Type B pancreatic cell (in vitro differentiated cells): ENCODE data around the gene MIP. TPM values are rescaled to one million over a fixed set of nuclear protein-coding genes. Genes with fewer than 3 reads are reported as not detected.

Experiments used
- DNase-seq: peaks from one replicate; pipeline ENCODE4 v3.0.0; 2021; ENCODE audit warnings: mixed read lengths; ENCODE audit not compliant: unreplicated experiment; ENCODE audit errors: extremely low spot score
- H3K27ac Mint-ChIP-seq: 2 replicates; pipeline ENCODE4 v1.8.0; 2021; ENCODE audit warnings: mild to moderate bottlenecking, mixed read lengths
- H3K27me3 Mint-ChIP-seq: 2 replicates; pipeline ENCODE4 v1.8.0; 2021; ENCODE audit warnings: mixed read lengths
- H3K36me3 Mint-ChIP-seq: 2 replicates; pipeline ENCODE4 v1.8.0; 2021; ENCODE audit warnings: mixed read lengths
- H3K4me1 Mint-ChIP-seq: one replicate; pipeline ENCODE4 v1.8.0; 2021; ENCODE audit warnings: mixed read lengths; ENCODE audit not compliant: unreplicated experiment
- H3K4me3 Mint-ChIP-seq: 2 replicates; pipeline ENCODE4 v1.8.0; 2021; ENCODE audit warnings: mild to moderate bottlenecking, mixed read lengths
- H3K9me3 Mint-ChIP-seq: 2 replicates; pipeline ENCODE4 v1.8.0; 2021; ENCODE audit warnings: mixed read lengths
- CTCF ChIP-seq: fragments of 200-600 bp; sonication (generic); conservative IDR thresholded peaks from 2 replicates; pipeline ENCODE4 v1.5.0; 2021; ENCODE audit warnings: antibody characterized with exemption, mild to moderate bottlenecking
- total RNA-seq: library from RNA; stranded (reverse); gene quantifications from 2 replicates; pipeline ENCODE4 v1.2.1, GENCODE V29; 2021; ENCODE audit warnings: low replicate concordance

Gene MIP
- total RNA-seq, 1 donor from 2014 or later, result not detected

DNA sequence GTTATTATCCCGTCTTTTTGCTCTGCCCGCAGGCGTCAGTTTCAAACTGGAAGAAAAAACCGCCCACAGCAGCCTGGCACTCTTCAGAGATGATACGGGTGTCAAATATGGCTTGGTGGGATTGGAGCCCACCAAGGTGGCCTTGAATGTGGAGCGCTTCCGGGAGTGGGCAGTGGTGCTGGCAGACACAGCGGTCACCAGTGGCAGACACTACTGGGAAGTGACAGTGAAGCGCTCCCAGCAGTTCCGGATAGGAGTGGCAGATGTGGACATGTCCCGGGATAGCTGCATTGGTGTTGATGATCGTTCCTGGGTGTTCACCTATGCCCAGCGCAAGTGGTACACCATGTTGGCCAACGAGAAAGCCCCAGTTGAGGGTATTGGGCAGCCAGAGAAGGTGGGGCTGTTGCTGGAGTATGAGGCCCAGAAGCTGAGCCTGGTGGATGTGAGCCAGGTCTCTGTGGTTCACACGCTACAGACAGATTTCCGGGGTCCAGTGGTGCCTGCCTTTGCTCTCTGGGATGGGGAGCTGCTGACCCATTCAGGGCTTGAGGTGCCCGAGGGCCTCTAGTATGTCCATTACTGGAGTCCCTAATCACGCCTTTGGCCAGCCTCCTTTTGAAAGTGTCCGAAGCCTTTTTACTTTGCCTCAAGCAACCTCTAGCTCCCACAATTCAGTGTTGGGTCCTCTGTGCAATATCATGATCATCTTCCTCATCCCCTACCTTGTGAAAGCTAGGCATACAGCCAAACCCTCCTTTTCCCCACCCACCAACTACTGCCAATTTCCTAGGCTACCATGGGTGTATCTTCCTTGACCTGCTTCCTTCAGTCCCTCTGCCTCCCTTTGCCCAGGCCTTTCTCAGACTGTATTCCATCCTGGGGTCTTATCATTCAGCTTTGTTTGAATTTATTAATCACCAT, 14.8 kb upstream of the MIP start:
- no peak for DNase-seq
- Mint-ChIP-seq H3K27ac (peak overlapping the region; percentile 97), H3K4me3 (peak overlapping the region; percentile 97), H3K9me3 (no peaks in the 10 kb centered on the region), H3K36me3 (no peaks in the 10 kb centered on the region), H3K4me1 (peaks cover 19% of the 10 kb centered on the region), H3K27me3 (no peaks in the 10 kb centered on the region)
- no peak for TF ChIP-seq CTCF

GRCh38 chr12:56468216-56469006, 14.0 kb upstream of the MIP start, which contains the start of gene SPRYD4:
Gene SPRYD4, plus strand, starts transcription at chr12:56468578. Its CDS starts 14 bp downstream, at chr12:56468592.
- peaks cover 21% of the 10 kb centered on the region for H3K4me1 Mint-ChIP-seq
- H3K4me3 Mint-ChIP-seq, result peak within 1 kb of the TSS; percentile 97
- no peak for TF ChIP-seq CTCF
- H3K27me3 Mint-ChIP-seq, result no peaks in the 10 kb centered on the region
- peak within 1 kb of the TSS; percentile 97 for H3K27ac Mint-ChIP-seq
- no peaks in the 10 kb centered on the region for H3K9me3 Mint-ChIP-seq
- no peaks in the 10 kb centered on the region for H3K36me3 Mint-ChIP-seq
- DNase-seq, result peak; percentile 92

GRCh38 chr12:56462565-56462964, 8.1 kb upstream of the MIP start:
- Mint-ChIP-seq H3K4me1 (peaks cover 10% of the 10 kb centered on the region), H3K27me3 (no peaks in the 10 kb centered on the region), H3K4me3 (no peak overlapping the region), H3K36me3 (no peaks in the 10 kb centered on the region), H3K27ac (no peak overlapping the region), H3K9me3 (no peaks in the 10 kb centered on the region)
- no peak for DNase-seq
- no peak for TF ChIP-seq CTCF

DNA sequence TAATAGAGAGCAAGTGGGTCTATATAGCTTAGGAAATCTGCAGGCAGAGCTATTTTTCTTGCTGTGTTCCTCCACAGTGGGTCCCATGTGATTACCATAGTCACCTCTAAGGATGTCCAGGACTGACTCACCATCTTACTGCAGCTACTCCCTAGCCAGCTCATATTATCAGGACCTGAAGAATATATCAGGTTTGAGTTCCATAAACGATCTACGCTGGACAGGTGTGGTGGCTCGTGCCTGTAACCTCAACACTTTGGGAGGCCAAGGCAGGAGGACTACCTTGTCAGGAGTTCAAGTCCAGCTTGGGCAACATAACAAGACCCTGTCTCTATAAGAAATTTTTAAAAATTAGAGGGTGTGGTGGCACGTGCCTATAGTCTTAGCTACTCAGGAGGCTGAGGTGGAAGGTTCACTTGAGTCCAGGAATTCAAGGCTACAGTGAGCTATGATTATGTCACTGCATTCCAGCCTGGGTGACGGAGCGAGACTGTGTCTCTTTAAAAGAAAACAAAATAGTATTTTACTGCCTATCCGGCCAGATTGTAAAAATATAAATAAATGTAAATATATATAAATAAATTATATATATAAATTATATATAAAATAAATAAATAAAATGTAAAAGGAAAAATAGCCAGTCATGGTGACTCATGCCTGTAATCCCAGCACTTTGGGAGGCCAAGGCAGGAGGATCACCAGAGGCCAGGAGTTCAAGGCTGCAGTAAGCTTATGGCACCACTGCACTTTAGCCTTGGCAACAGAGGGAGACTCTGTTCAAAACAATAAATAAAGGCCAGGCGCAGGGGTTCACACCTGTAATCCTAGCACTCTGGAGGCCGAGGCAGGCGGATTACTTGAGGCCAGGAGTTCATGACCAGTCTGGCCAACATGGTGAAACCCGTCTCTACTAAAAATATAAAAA, 7.0 kb upstream of the MIP start:
- H3K27me3 Mint-ChIP-seq, result no peaks in the 10 kb centered on the region
- H3K4me1 Mint-ChIP-seq, result peaks cover 10% of the 10 kb centered on the region
- H3K27ac Mint-ChIP-seq, result no peak overlapping the region
- no peak for TF ChIP-seq CTCF
- H3K36me3 Mint-ChIP-seq, result no peaks in the 10 kb centered on the region
- H3K4me3 Mint-ChIP-seq, result no peak overlapping the region
- no peak for DNase-seq
- no peaks in the 10 kb centered on the region for H3K9me3 Mint-ChIP-seq

DNA sequence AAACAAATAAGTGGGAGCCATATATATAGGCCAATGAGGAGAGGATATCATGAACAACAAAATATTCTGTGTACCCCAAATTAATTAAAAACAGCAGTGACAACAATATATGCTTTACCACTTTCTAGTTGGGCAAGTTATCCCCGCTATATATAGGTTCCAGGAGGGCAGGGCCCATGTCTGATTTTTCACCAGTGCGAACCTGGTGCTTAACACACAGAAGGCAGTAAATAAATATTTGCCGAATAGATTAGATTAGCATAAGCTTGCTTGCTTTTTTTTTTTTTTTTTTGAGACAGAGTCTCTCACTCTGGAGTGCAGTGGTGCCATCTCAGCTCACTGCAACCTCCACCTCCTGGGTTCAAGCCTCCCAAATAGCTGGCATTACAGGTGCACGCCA, 3.4 kb upstream of the MIP start:
- H3K27ac Mint-ChIP-seq, result no peak overlapping the region
- TF ChIP-seq CTCF, result no peak
- H3K9me3 Mint-ChIP-seq, result no peaks in the 10 kb centered on the region
- DNase-seq, result no peak
- H3K4me1 Mint-ChIP-seq, result no peaks in the 10 kb centered on the region
- no peaks in the 10 kb centered on the region for H3K36me3 Mint-ChIP-seq
- H3K4me3 Mint-ChIP-seq, result no peak overlapping the region
- H3K27me3 Mint-ChIP-seq, result no peaks in the 10 kb centered on the region
